ENCODE results near the gene PIGV.

The PIGV gene

GRCh38 chr1:26771643-26772321, 16.0 kb upstream of the PIGV start:
- Histone ChIP-seq H3K27me3 (replicated peaks; ENCODE audit: control insufficient read depth, insufficient read depth, low read length, poor library complexity, severe bottlenecking) (no peaks in the 10 kb centered on the region), H3K4me1 (ENCODE audit: control insufficient read depth, insufficient read depth, low read length, poor library complexity, severe bottlenecking) (no peaks in the 10 kb centered on the region), H3K27ac (ENCODE audit: insufficient read depth, low read length, poor library complexity, severe bottlenecking) (no peak overlapping the region), H3K36me3 (ENCODE audit: control insufficient read depth, insufficient read depth, low read length) (peaks cover 96% of the 10 kb centered on the region), H3K9me3 (ENCODE audit: control insufficient read depth, low read length) (no peaks in the 10 kb centered on the region), H3K4me3 (ENCODE audit: insufficient read depth, low read depth, low read length, poor library complexity, severe bottlenecking) (no peak overlapping the region)
- DNase-seq: no peak

GRCh38 chr1:26772687-26773086, 15.1 kb upstream of the PIGV start:
- Histone ChIP-seq H3K27me3 (replicated peaks; ENCODE audit: control insufficient read depth, insufficient read depth, low read length, poor library complexity, severe bottlenecking) (no peaks in the 10 kb centered on the region), H3K27ac (ENCODE audit: insufficient read depth, low read length, poor library complexity, severe bottlenecking) (no peak overlapping the region), H3K4me1 (ENCODE audit: control insufficient read depth, insufficient read depth, low read length, poor library complexity, severe bottlenecking) (no peaks in the 10 kb centered on the region), H3K36me3 (ENCODE audit: control insufficient read depth, insufficient read depth, low read length) (peaks cover 96% of the 10 kb centered on the region), H3K4me3 (ENCODE audit: insufficient read depth, low read depth, low read length, poor library complexity, severe bottlenecking) (no peak overlapping the region), H3K9me3 (ENCODE audit: control insufficient read depth, low read length) (no peaks in the 10 kb centered on the region)
- DNase-seq: no peak

GRCh38 chr1:26774462-26774861, 13.3 kb upstream of the PIGV start:
- H3K9me3 ChIP-seq (ENCODE audit: control insufficient read depth, low read length): no peaks in the 10 kb centered on the region
- H3K36me3 ChIP-seq (ENCODE audit: control insufficient read depth, insufficient read depth, low read length): peaks cover 96% of the 10 kb centered on the region
- DNase-seq: no peak
- no peaks in the 10 kb centered on the region for H3K4me1 ChIP-seq (ENCODE audit: control insufficient read depth, insufficient read depth, low read length, poor library complexity, severe bottlenecking)
- H3K27ac ChIP-seq (ENCODE audit: insufficient read depth, low read length, poor library complexity, severe bottlenecking): no peak overlapping the region
- H3K4me3 ChIP-seq (ENCODE audit: insufficient read depth, low read depth, low read length, poor library complexity, severe bottlenecking): no peak overlapping the region
- no peaks in the 10 kb centered on the region for H3K27me3 ChIP-seq (replicated peaks; ENCODE audit: control insufficient read depth, insufficient read depth, low read length, poor library complexity, severe bottlenecking)

GRCh38 chr1:26775666-26776065, 12.1 kb upstream of the PIGV start:
- no peak overlapping the region for H3K4me3 ChIP-seq (ENCODE audit: insufficient read depth, low read depth, low read length, poor library complexity, severe bottlenecking)
- no peaks in the 10 kb centered on the region for H3K4me1 ChIP-seq (ENCODE audit: control insufficient read depth, insufficient read depth, low read length, poor library complexity, severe bottlenecking)
- H3K27me3 ChIP-seq (replicated peaks; ENCODE audit: control insufficient read depth, insufficient read depth, low read length, poor library complexity, severe bottlenecking): no peaks in the 10 kb centered on the region
- H3K9me3 ChIP-seq (ENCODE audit: control insufficient read depth, low read length): no peaks in the 10 kb centered on the region
- H3K36me3 ChIP-seq (ENCODE audit: control insufficient read depth, insufficient read depth, low read length): peaks cover 100% of the 10 kb centered on the region
- DNase-seq: no peak
- H3K27ac ChIP-seq (ENCODE audit: insufficient read depth, low read length, poor library complexity, severe bottlenecking): no peak overlapping the region

GRCh38 chr1:26779098-26779668, 8.6 kb upstream of the PIGV start:
- Histone ChIP-seq H3K36me3 (ENCODE audit: control insufficient read depth, insufficient read depth, low read length) (peaks cover 75% of the 10 kb centered on the region), H3K4me1 (ENCODE audit: control insufficient read depth, insufficient read depth, low read length, poor library complexity, severe bottlenecking) (no peaks in the 10 kb centered on the region)
- DNase-seq: no peak

GRCh38 chr1:26780344-26780957, 7.3 kb upstream of the PIGV start:
- Histone ChIP-seq H3K27me3 (replicated peaks; ENCODE audit: control insufficient read depth, insufficient read depth, low read length, poor library complexity, severe bottlenecking) (no peaks in the 10 kb centered on the region), H3K4me1 (ENCODE audit: control insufficient read depth, insufficient read depth, low read length, poor library complexity, severe bottlenecking) (peaks cover 1% of the 10 kb centered on the region), H3K4me3 (ENCODE audit: insufficient read depth, low read depth, low read length, poor library complexity, severe bottlenecking) (no peak overlapping the region), H3K36me3 (ENCODE audit: control insufficient read depth, insufficient read depth, low read length) (peaks cover 62% of the 10 kb centered on the region), H3K9me3 (ENCODE audit: control insufficient read depth, low read length) (no peaks in the 10 kb centered on the region), H3K27ac (ENCODE audit: insufficient read depth, low read length, poor library complexity, severe bottlenecking) (peak overlapping the region; percentile 8)
- DNase-seq: no peak

More at GRCh38 chr1:26779098-26779668, 8.6 kb upstream of the PIGV start:
- H3K9me3 ChIP-seq (ENCODE audit: control insufficient read depth, low read length): no peaks in the 10 kb centered on the region
- H3K27ac ChIP-seq (ENCODE audit: insufficient read depth, low read length, poor library complexity, severe bottlenecking): no peak overlapping the region
- no peaks in the 10 kb centered on the region for H3K27me3 ChIP-seq (replicated peaks; ENCODE audit: control insufficient read depth, insufficient read depth, low read length, poor library complexity, severe bottlenecking)
- no peak overlapping the region for H3K4me3 ChIP-seq (ENCODE audit: insufficient read depth, low read depth, low read length, poor library complexity, severe bottlenecking)

- Histone ChIP-seq H3K36me3 (ENCODE audit: control insufficient read depth, insufficient read depth, low read length) (peaks cover 54% of the 10 kb centered on the region), H3K27me3 (replicated peaks; ENCODE audit: control insufficient read depth, insufficient read depth, low read length, poor library complexity, severe bottlenecking) (no peaks in the 10 kb centered on the region), H3K27ac (ENCODE audit: insufficient read depth, low read length, poor library complexity, severe bottlenecking) (no peak overlapping the region), H3K4me1 (ENCODE audit: control insufficient read depth, insufficient read depth, low read length, poor library complexity, severe bottlenecking) (peaks cover 10% of the 10 kb centered on the region), H3K9me3 (ENCODE audit: control insufficient read depth, low read length) (no peaks in the 10 kb centered on the region), H3K4me3 (ENCODE audit: insufficient read depth, low read depth, low read length, poor library complexity, severe bottlenecking) (no peak overlapping the region)
- DNase-seq: no peak
Observed at GRCh38 chr1:26781206-26781825, 6.4 kb upstream of the PIGV start.

- H3K27ac ChIP-seq (ENCODE audit: insufficient read depth, low read length, poor library complexity, severe bottlenecking): peak overlapping the region; percentile 5
- no peaks in the 10 kb centered on the region for H3K27me3 ChIP-seq (replicated peaks; ENCODE audit: control insufficient read depth, insufficient read depth, low read length, poor library complexity, severe bottlenecking)
- no peaks in the 10 kb centered on the region for H3K9me3 ChIP-seq (ENCODE audit: control insufficient read depth, low read length)
- H3K4me3 ChIP-seq (ENCODE audit: insufficient read depth, low read depth, low read length, poor library complexity, severe bottlenecking): no peak overlapping the region
- peaks cover 21% of the 10 kb centered on the region for H3K4me1 ChIP-seq (ENCODE audit: control insufficient read depth, insufficient read depth, low read length, poor library complexity, severe bottlenecking)
- H3K36me3 ChIP-seq (ENCODE audit: control insufficient read depth, insufficient read depth, low read length): peaks cover 40% of the 10 kb centered on the region
- no peak for DNase-seq
Observed at GRCh38 chr1:26782521-26783212, 5.1 kb upstream of the PIGV start.

- H3K9me3 ChIP-seq (ENCODE audit: control insufficient read depth, low read length): no peaks in the 10 kb centered on the region
- peaks cover 30% of the 10 kb centered on the region for H3K36me3 ChIP-seq (ENCODE audit: control insufficient read depth, insufficient read depth, low read length)
- H3K4me3 ChIP-seq (ENCODE audit: insufficient read depth, low read depth, low read length, poor library complexity, severe bottlenecking): no peak overlapping the region
- DNase-seq: no peak
- H3K4me1 ChIP-seq (ENCODE audit: control insufficient read depth, insufficient read depth, low read length, poor library complexity, severe bottlenecking): peaks cover 21% of the 10 kb centered on the region
- no peaks in the 10 kb centered on the region for H3K27me3 ChIP-seq (replicated peaks; ENCODE audit: control insufficient read depth, insufficient read depth, low read length, poor library complexity, severe bottlenecking)
- H3K27ac ChIP-seq (ENCODE audit: insufficient read depth, low read length, poor library complexity, severe bottlenecking): no peak overlapping the region
Observed at GRCh38 chr1:26783646-26784022, 4.1 kb upstream of the PIGV start.

All from effector memory CD4-positive, alpha-beta T cell (primary cell).